Fibroblast of lung (primary cell): ENCODE results near the gene LRRC39. TPM values are rescaled to one million over a fixed set of nuclear protein-coding genes. Genes with fewer than 3 reads are reported as not detected.

Experiments
- DNase-seq, 2 donors: peaks; one replicate each; pipeline versions ENCODE4 v3.0.0 to v3.0.0-alpha.2; 2010; ENCODE audit warnings: low read depth in 2 of 2
- H2AFZ ChIP-seq: 2 replicates; pipeline ENCODE4 v1.5.1; 2012; ENCODE audit warnings: low read length, control low read depth, inconsistent platforms
- H3K27ac ChIP-seq: 2 replicates; pipeline ENCODE4 v1.5.1; 2011; ENCODE audit warnings: low read length, control low read depth; ENCODE audit not compliant: insufficient read depth
- H3K27me3 ChIP-seq: 2 replicates; pipeline ENCODE4 v1.5.1; 2011; ENCODE audit warnings: mild to moderate bottlenecking, low read length; ENCODE audit not compliant: control insufficient read depth, insufficient read depth
- H3K36me3 ChIP-seq: 2 replicates; pipeline ENCODE4 v1.5.1; 2011; ENCODE audit warnings: low read length; ENCODE audit not compliant: control insufficient read depth, insufficient read depth
- H3K4me1 ChIP-seq: 2 replicates; pipeline ENCODE4 v1.5.1; 2011; ENCODE audit warnings: low read length; ENCODE audit not compliant: control insufficient read depth, insufficient read depth; ENCODE audit errors: extremely low read depth
- H3K4me2 ChIP-seq: 2 replicates; pipeline ENCODE4 v1.5.1; 2011; ENCODE audit warnings: low read length, control low read depth; ENCODE audit not compliant: insufficient read depth; ENCODE audit errors: extremely low read depth
- H3K4me3 ChIP-seq, 4 experiments: fragments of 200-600 bp in 1 of 4; sonication (generic) in 1 of 4; replicated peaks in 1 of 4; 2 replicates each; pipeline ENCODE4 v1.5.1; 2011 to 2016; ENCODE audit warnings: low read length in 4 of 4, low read depth in 3 of 4, mild to moderate bottlenecking in 3 of 4, control low read depth in 2 of 4, inconsistent platforms in 1 of 4, mixed read lengths in 1 of 4; ENCODE audit not compliant: insufficient read depth in 1 of 4; ENCODE audit errors: control extremely low read depth in 1 of 4
- H3K79me2 ChIP-seq: 2 replicates; pipeline ENCODE4 v1.5.1; 2012; ENCODE audit warnings: mild to moderate bottlenecking, low read length, inconsistent platforms; ENCODE audit not compliant: control insufficient read depth, insufficient read depth
- H3K9ac ChIP-seq: 2 replicates; pipeline ENCODE4 v1.5.1; 2011; ENCODE audit warnings: mild to moderate bottlenecking, low read length, control low read depth; ENCODE audit not compliant: insufficient read depth
- H3K9me3 ChIP-seq: 2 replicates; pipeline ENCODE4 v1.5.1; 2012; ENCODE audit warnings: low read depth, low read length; ENCODE audit not compliant: control insufficient read depth, insufficient read depth
- H4K20me1 ChIP-seq: 2 replicates; pipeline ENCODE4 v1.5.1; 2011; ENCODE audit warnings: low read length; ENCODE audit not compliant: control insufficient read depth, insufficient read depth; ENCODE audit errors: extremely low read depth
- EZH2 ChIP-seq: IDR thresholded peaks from 2 replicates; pipeline ENCODE4 v1.5.1; 2012; ENCODE audit warnings: low read length, control low read depth, mild to moderate bottlenecking; ENCODE audit errors: missing control alignments
- polyA plus RNA-seq, 2 donors: library from polyadenylated mRNA; depleted of rRNA in 1 of 2; stranded (reverse) in 1 of 2; unstranded in 1 of 2; fragments of >200 nt; gene quantifications; 2 replicates each; pipeline ENCODE4 v1.2.1, GENCODE V29; 2011 to 2012; ENCODE audit warnings: missing spikeins in 1 of 2
- total RNA-seq: library from RNA; depleted of rRNA; stranded (reverse); fragments of >200 nt; gene quantifications from 2 replicates; pipeline ENCODE4 v1.2.1, GENCODE V29; 2014
- TF ChIP-seq, protein P1 (sequence below), 2 donors: IDR thresholded peaks in 1 of 2; conservative IDR thresholded peaks in 1 of 2; 1 replicate in 1 of 2; 2 replicates in 1 of 2; pipeline ENCODE4 v1.5.1; 2011 to 2012; ENCODE audit warnings: low read length in 2 of 2, control low read depth in 1 of 2, inconsistent platforms in 1 of 2, low read depth in 1 of 2, mild to moderate bottlenecking in 1 of 2

LRRC39 gene
- total and polyA plus RNA-seq, 2 donors (not counting 1 experiment from before 2014, with no cell fraction given), result 0.50 to 0.64 TPM

- no peak for TF ChIP-seq EZH2
- TF ChIP-seq, protein P1, sequence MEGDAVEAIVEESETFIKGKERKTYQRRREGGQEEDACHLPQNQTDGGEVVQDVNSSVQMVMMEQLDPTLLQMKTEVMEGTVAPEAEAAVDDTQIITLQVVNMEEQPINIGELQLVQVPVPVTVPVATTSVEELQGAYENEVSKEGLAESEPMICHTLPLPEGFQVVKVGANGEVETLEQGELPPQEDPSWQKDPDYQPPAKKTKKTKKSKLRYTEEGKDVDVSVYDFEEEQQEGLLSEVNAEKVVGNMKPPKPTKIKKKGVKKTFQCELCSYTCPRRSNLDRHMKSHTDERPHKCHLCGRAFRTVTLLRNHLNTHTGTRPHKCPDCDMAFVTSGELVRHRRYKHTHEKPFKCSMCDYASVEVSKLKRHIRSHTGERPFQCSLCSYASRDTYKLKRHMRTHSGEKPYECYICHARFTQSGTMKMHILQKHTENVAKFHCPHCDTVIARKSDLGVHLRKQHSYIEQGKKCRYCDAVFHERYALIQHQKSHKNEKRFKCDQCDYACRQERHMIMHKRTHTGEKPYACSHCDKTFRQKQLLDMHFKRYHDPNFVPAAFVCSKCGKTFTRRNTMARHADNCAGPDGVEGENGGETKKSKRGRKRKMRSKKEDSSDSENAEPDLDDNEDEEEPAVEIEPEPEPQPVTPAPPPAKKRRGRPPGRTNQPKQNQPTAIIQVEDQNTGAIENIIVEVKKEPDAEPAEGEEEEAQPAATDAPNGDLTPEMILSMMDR (conservative IDR thresholded peaks at IDR 0.05 in 1 of 2, IDR thresholded peaks at IDR 0.05 in 1 of 2; ENCODE audit: low read depth in 1 of 2, low read length in 2 of 2), result no peak
- no peaks in the 10 kb centered on the region for H3K36me3 ChIP-seq
- no peak for DNase-seq
- no peaks in the 10 kb centered on the region for H3K27me3 ChIP-seq
- H3K4me2 ChIP-seq, result no peak overlapping the region
- H2AFZ ChIP-seq, result no peak overlapping the region
- no peak overlapping the region for H3K9ac ChIP-seq
- H3K4me1 ChIP-seq, result no peaks in the 10 kb centered on the region
- no peak overlapping the region for H3K27ac ChIP-seq
- no peak overlapping the region for H3K4me3 ChIP-seq
- no peaks in the 10 kb centered on the region for H3K79me2 ChIP-seq
- H4K20me1 ChIP-seq, result no peaks in the 10 kb centered on the region
- no peaks in the 10 kb centered on the region for H3K9me3 ChIP-seq
Measured at GRCh38 chr1:100177295-100178041, 588 bp downstream of the LRRC39 start.

DNA sequence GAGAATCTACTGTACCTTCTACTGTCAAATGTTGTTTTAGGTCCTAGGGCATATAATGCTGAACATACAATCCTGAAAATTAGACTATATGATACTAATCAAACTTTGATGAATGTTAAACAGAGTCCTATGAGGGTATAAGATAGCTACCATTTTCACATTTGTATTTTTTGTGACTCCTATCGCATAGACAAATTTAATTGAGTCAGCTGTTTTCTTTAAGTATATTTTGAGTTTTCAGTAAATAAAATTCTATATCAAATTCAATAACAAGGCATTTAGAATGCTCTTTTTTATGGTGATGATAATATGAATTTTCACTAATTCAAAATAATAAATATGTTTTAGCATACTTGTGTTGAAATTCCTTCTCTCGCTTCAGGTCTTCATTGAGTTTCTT is 10.0 kb downstream of the LRRC39 start:
- no peak for DNase-seq
- Histone ChIP-seq H3K27ac (no peak overlapping the region), H3K9me3 (no peaks in the 10 kb centered on the region), H3K4me1 (no peaks in the 10 kb centered on the region), H4K20me1 (no peaks in the 10 kb centered on the region), H3K4me3 (no peak overlapping the region), H3K36me3 (no peaks in the 10 kb centered on the region), H2AFZ (no peak overlapping the region), H3K4me2 (no peak overlapping the region), H3K9ac (no peak overlapping the region), H3K27me3 (no peaks in the 10 kb centered on the region), H3K79me2 (no peaks in the 10 kb centered on the region)
- TF ChIP-seq, protein P1 (conservative IDR thresholded peaks at IDR 0.05 in 1 of 2, IDR thresholded peaks at IDR 0.05 in 1 of 2; ENCODE audit: low read depth in 1 of 2, low read length in 2 of 2), result no peak
- no peak for TF ChIP-seq EZH2

GRCh38 chr1:100164702-100165101 is 13.4 kb downstream of the LRRC39 start:
- Histone ChIP-seq H3K4me1 (no peaks in the 10 kb centered on the region), H3K4me2 (no peak overlapping the region), H3K9me3 (no peaks in the 10 kb centered on the region), H3K27ac (no peak overlapping the region), H3K4me3 (no peak overlapping the region), H3K27me3 (no peaks in the 10 kb centered on the region), H3K36me3 (no peaks in the 10 kb centered on the region), H3K79me2 (no peaks in the 10 kb centered on the region), H4K20me1 (no peaks in the 10 kb centered on the region), H3K9ac (no peak overlapping the region), H2AFZ (no peak overlapping the region)
- no peak for DNase-seq
- TF ChIP-seq EZH2, result no peak
- TF ChIP-seq, protein P1 (conservative IDR thresholded peaks at IDR 0.05 in 1 of 2, IDR thresholded peaks at IDR 0.05 in 1 of 2; ENCODE audit: low read depth in 1 of 2, low read length in 2 of 2), result no peak
